Activated naive CD8-positive, alpha-beta T cell (primary cell): ENCODE results near the gene GLRX2.
"Not testable (repeated sequence)": the region's sequence is repeated elsewhere in the genome, so short reads cannot be mapped to it uniquely, and the experiment has no call there.

Experiments
- H3K27ac Mint-ChIP-seq: one replicate; pipeline ENCODE4 v1.8.0; 2021; ENCODE audit warnings: mixed read lengths
- H3K27me3 Mint-ChIP-seq: one replicate; pipeline ENCODE4 v1.8.0; 2021; ENCODE audit warnings: mixed read lengths
- H3K36me3 Mint-ChIP-seq: one replicate; pipeline ENCODE4 v1.8.0; 2021; ENCODE audit warnings: mixed read lengths
- H3K4me1 Mint-ChIP-seq: one replicate; pipeline ENCODE4 v1.8.0; 2021; ENCODE audit warnings: low read depth, mixed read lengths
- H3K4me3 Mint-ChIP-seq: one replicate; pipeline ENCODE4 v1.8.0; 2021; ENCODE audit warnings: mild to moderate bottlenecking, mixed read lengths
- H3K9me3 Mint-ChIP-seq: one replicate; pipeline ENCODE4 v1.8.0; 2021; ENCODE audit warnings: low read depth, mixed read lengths

The GLRX2 gene

DNA sequence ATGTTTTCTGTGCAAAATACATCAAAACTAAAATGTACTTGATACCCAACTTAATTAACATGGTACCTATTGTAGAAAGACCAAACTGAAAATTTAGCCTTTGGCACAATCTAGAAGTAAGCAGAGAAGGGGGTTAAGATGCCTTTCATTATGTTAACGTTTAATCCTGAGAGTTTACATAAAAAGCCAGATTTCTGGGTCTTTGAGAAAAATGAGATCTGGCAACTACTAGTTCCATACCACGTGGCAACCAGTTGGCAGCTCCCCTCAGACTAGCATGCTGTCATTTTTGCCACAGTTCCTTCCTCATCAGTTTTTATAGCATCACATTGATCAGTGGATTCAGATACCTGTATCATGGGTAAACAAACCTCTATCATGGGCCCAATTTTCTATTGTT lies 44.3 kb downstream of the GLRX2 start:
- Mint-ChIP-seq H3K4me1 (peaks cover 73% of the 10 kb centered on the region), H3K4me3 (peak overlapping the region; percentile 100), H3K9me3 (no peaks in the 10 kb centered on the region), H3K36me3 (peaks cover 8% of the 10 kb centered on the region), H3K27me3 (no peaks in the 10 kb centered on the region), H3K27ac (peak overlapping the region; percentile 75)

DNA sequence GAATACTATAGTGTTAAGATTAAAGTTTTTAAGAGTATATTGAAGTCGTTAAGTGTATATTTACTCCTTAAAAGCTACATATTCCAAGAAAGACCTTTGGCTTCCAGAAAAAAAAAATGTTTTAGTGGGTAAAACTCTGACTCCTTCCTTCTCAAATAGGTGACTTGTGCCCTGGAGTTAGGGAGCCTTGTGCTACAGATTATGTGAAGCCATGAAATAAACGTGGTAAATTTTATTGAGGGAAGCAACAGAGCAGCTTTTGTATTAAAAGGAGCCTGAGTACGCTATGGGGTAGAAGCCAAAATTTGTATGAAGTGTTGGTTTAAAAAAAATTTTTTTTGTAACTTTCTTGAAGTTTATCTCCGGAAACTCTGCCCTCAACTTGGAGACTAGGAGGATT lies 44.8 kb downstream of the GLRX2 start:
- Mint-ChIP-seq H3K4me1 (peaks cover 68% of the 10 kb centered on the region), H3K27me3 (no peaks in the 10 kb centered on the region), H3K36me3 (peaks cover 8% of the 10 kb centered on the region), H3K9me3 (no peaks in the 10 kb centered on the region), H3K27ac (peak overlapping the region; percentile 100), H3K4me3 (peak overlapping the region; percentile 100)

DNA sequence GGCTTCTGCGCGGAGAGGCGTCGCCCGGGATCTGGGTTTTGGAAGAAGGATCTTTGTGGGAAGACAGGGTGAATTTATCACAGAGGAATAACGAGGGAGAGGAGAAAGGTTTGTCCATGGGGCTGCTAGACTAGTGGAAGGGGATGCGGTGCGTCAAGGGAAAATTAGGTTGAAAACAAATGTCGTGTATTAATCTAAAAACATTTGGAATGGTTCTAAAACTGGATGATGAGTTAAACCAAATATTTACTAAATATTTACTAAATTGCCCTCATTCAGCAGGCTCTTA lies 45.2 kb downstream of the GLRX2 start:
- Mint-ChIP-seq H3K4me1 (peaks cover 64% of the 10 kb centered on the region), H3K27ac (peak overlapping the region; percentile 100), H3K27me3 (no peaks in the 10 kb centered on the region), H3K36me3 (peaks cover 8% of the 10 kb centered on the region), H3K4me3 (peak overlapping the region; percentile 100), H3K9me3 (no peaks in the 10 kb centered on the region)

DNA sequence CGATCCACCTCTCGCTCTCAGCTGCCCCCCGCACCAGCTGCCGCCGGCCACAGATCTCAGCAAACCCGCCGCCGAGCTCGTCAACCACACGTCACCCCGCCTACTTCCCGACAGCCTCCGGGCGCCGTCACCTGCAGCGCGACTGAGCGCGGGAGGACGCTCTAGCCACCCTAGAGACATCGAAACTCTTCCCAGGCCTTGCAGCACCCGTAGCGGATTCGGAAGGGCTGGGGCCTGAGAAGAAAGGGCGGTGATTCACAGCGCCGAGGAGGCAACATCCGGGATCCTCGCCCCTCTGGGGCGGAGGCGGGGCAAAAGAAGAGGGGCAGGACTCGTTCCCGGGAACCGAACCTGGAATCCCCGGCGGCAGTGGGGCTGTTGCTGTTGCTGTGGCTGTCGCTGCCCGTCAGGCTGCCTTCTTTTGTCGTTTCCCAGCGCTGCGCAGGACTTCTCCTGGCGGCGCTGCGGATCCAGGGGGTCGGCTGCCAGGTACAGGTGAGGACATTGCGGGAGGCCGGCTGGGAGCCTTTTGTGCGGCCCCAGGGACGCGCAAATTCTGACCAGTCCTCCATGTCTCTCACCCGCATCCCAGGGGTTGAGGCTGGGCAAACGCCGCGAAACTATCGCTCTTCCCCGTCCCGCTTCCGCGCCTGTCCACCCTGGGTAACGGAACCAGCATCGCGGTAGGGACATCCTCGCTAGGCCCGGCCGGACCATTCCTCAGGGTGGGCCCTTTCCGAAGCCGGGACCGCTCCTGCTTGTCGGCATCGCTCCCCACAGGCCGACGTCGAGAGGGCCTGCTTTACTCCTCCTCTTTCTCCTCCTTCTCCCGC lies 45.7 kb downstream of the GLRX2 start, which contains the start of the genes RO60 and UCHL5:
Gene RO60, plus strand, starts transcription at position 331 of the 833 bp plus-strand sequence. CDS start 9,443 bp downstream, outside the sequence.
Gene UCHL5, minus strand, starts transcription at position 79 of the 833 bp plus-strand sequence. CDS start 100 bp downstream, outside the sequence.
- no peaks in the 10 kb centered on the region for H3K27me3 Mint-ChIP-seq
- H3K4me3 Mint-ChIP-seq, result peak within 1 kb of the TSS; percentile 100
- H3K4me1 Mint-ChIP-seq, result peaks cover 66% of the 10 kb centered on the region
- no peaks in the 10 kb centered on the region for H3K9me3 Mint-ChIP-seq
- peak within 1 kb of the TSS; percentile 100 for H3K27ac Mint-ChIP-seq
- peaks cover 8% of the 10 kb centered on the region for H3K36me3 Mint-ChIP-seq

DNA sequence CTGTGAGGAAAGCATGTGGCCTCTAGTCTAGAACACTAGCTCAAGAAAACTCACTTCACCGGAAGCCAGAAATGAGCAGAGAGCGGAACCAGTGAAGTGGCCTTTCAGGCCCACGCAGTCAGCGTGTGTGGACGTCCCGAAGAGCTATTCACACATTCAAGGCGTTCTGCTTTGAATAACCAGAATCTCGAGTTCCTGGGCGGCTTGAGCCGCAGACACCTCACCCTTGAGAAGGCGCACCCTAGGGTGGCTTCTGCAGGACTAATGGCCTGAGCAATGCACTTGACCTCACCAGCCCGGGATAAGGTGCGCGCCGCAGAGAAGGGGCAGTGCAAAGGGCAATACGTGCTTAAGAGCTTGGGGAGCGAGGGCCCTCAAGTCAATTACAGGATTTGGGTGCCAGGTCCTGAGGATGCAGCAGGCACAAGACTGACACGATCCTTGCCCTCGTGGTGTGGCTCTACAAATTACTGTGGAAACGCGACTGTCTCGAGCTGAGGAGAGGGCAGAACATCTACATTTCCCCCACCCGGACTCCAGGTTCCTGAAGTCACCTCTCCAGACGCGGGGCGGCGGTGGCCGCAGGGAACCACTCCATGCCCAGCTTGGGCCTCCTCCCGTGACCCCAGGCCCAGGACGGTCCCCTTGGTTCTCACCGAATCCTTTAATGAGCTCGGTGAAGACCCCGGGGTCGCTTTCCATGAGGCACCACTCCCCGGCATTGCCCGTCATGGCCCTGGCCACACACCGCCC lies 46.5 kb downstream of the GLRX2 start:
- peak overlapping the region; percentile 100 for H3K4me3 Mint-ChIP-seq
- peaks cover 66% of the 10 kb centered on the region for H3K4me1 Mint-ChIP-seq
- no peaks in the 10 kb centered on the region for H3K27me3 Mint-ChIP-seq
- no peaks in the 10 kb centered on the region for H3K9me3 Mint-ChIP-seq
- H3K27ac Mint-ChIP-seq, result peak overlapping the region; percentile 100
- H3K36me3 Mint-ChIP-seq, result peaks cover 8% of the 10 kb centered on the region

DNA sequence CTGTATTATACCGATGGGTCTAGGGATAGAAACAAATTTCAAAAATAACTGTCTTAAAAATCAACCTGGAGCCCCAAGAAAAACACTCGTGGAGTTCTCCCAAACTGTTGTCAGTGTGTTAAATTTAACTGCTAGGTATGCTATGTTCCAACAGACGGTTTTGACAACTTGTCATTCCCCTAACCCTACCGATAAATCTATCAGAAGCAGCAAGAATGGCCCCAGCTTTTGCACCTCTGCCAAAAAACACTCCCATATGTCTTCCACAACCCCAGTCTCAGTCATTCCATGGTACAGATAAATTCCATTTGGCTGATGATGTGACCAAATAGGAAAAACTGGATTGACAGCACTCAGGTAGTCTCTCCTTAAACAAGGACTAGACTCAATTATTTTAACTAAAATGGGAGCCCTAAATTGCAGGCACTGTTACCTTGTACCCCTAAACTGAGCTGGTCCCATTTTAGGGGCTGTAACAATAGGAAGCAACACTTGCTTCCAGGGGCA lies 51.0 kb downstream of the GLRX2 start:
- H3K9me3 Mint-ChIP-seq, result no peaks in the 10 kb centered on the region
- peaks cover 46% of the 10 kb centered on the region for H3K4me1 Mint-ChIP-seq
- H3K27ac Mint-ChIP-seq, result no peak overlapping the region
- no peak overlapping the region for H3K4me3 Mint-ChIP-seq
- H3K36me3 Mint-ChIP-seq, result peaks cover 5% of the 10 kb centered on the region
- no peaks in the 10 kb centered on the region for H3K27me3 Mint-ChIP-seq

DNA sequence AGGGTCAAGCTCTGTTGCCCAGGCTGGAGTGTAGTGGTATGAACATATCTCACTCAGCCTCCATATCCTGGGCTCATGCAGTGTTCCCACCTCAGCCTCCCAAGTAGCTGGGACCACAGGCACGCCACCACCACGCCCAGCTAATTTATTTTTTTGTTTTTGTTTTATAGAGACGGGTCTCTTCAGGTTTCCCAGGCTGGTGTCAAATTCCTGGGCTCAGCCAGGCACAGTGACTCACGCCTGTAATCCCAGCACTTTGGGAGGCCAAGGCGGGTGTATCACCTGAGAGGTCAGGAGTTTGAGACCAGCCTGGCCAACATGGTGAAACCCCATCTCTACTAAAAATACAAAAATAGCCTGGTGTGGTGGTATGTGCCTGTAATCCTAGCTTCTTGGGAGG lies 56.3 kb downstream of the GLRX2 start:
- not testable (repeated sequence) for H3K36me3 Mint-ChIP-seq, H3K27ac Mint-ChIP-seq, H3K27me3 Mint-ChIP-seq, H3K9me3 Mint-ChIP-seq, H3K4me3 Mint-ChIP-seq
- H3K4me1 Mint-ChIP-seq, result peaks cover 14% of the 10 kb centered on the region
